ENCODE results near the gene DPP3. TPM values are rescaled to one million over a fixed set of nuclear protein-coding genes. Genes with fewer than 3 reads are reported as not detected.

DPP3 gene
- total RNA-seq, 1 experiment from 2014 or later = 55.6 TPM

- POLR2A ChIA-PET = no interaction called here
- CTCF ChIA-PET = no interaction called here
- RAD21 ChIA-PET (ENCODE audit: low non-redundant PET in 1 of 2, low total read pairs in 2 of 2, uncharacterized antibody in 2 of 2, unreplicated experiment in 2 of 2) = no interaction called here
These were observed 28.6 kb upstream of the DPP3 start for GRCh38 chr11:66451663-66452062.

GRCh38 chr11:66454247-66454646, 26.0 kb upstream of the DPP3 start:
- no peak for DNase-seq (ENCODE audit: low read depth, low spot score)
- TF ChIP-seq ZNF274 (IDR thresholded peaks at IDR 0.05; ENCODE audit: low read depth, low read length) (no peak), ZFX (IDR thresholded peaks at IDR 0.05) (no peak), POLR2A (IDR thresholded peaks at IDR 0.05; ENCODE audit: borderline replicate concordance, extremely low read depth, insufficient read depth, insufficient read length) (no peak), SP1 (IDR thresholded peaks at IDR 0.05; ENCODE audit: low read depth) (no peak), EZH2phosphoT487 (IDR thresholded peaks at IDR 0.05; ENCODE audit: borderline replicate concordance) (no peak), FOSL1 (IDR thresholded peaks at IDR 0.05; ENCODE audit: low read depth) (no peak), JUND (IDR thresholded peaks at IDR 0.05) (no peak), TCF7L2 (IDR thresholded peaks at IDR 0.05; ENCODE audit: borderline replicate concordance, extremely low read depth, insufficient read depth, insufficient read length) (no peak), ELF1 (IDR thresholded peaks at IDR 0.05; ENCODE audit: borderline replicate concordance, low read depth) (no peak), RAD21 (IDR thresholded peaks at IDR 0.05; ENCODE audit: low read depth) (no peak), EGR1 (IDR thresholded peaks at IDR 0.05; ENCODE audit: low read depth) (no peak)

More at GRCh38 chr11:66451663-66452062, 28.6 kb upstream of the DPP3 start:
- intact Hi-C loops (cut with micrococcal nuclease) = no loop called here
- ATAC-seq (no peak), DNase-seq (ENCODE audit: low read depth, low spot score) (no peak)
- no TSS peak for BruUV-seq (replicated peaks)
- Histone ChIP-seq H3K4me3 (replicated peaks in 1 of 2; ENCODE audit: low read depth in 1 of 2, low read length in 2 of 2) (no peak overlapping the region), H3K9ac (ENCODE audit: low read length) (no peak overlapping the region), H3K9me3 (ENCODE audit: control insufficient read depth in 1 of 2, insufficient read depth in 1 of 2, low read depth in 1 of 2, low read length in 2 of 2) (no peaks in the 10 kb centered on the region), H3K79me2 (ENCODE audit: insufficient read depth, low read length) (no peaks in the 10 kb centered on the region), H2AFZ (ENCODE audit: low read depth, low read length, poor library complexity, severe bottlenecking) (no peak overlapping the region), H3K9me2 (ENCODE audit: insufficient read depth) (no peaks in the 10 kb centered on the region), H3K4me2 (ENCODE audit: low read length) (no peak overlapping the region), H3K36me3 (ENCODE audit: control insufficient read depth in 1 of 2, insufficient read depth in 2 of 2, low read length in 2 of 2) (no peaks in the 10 kb centered on the region), H4K20me1 (ENCODE audit: insufficient read depth) (no peaks in the 10 kb centered on the region), H3K27ac (ENCODE audit: low read depth, low read length) (no peak overlapping the region), H3K27me3 (ENCODE audit: insufficient read depth, low read length) (no peaks in the 10 kb centered on the region), H3K4me1 (ENCODE audit: control insufficient read depth in 1 of 2, insufficient read depth in 2 of 2, low read length in 2 of 2) (peaks cover 0 to 7% of the 10 kb centered on the region in 2 experiments; a peak in 2 of 4 replicates)
- TF ChIP-seq CTCF (IDR thresholded peaks at IDR 0.05 in 2 of 3, conservative IDR thresholded peaks at IDR 0.05 in 1 of 3; ENCODE audit: borderline replicate concordance in 1 of 3, insufficient read depth in 1 of 3, low read depth in 2 of 3, low read length in 2 of 3) (no peak), EZH2 (IDR thresholded peaks at IDR 0.05) (no peak), CEBPB (IDR thresholded peaks at IDR 0.05; ENCODE audit: low read depth) (no peak), SP1 (IDR thresholded peaks at IDR 0.05; ENCODE audit: low read depth) (no peak), YY1 (IDR thresholded peaks at IDR 0.05; ENCODE audit: extremely low read depth, insufficient replicate concordance, low read depth, low read length) (no peak), POLR2AphosphoS5 (IDR thresholded peaks at IDR 0.05; ENCODE audit: low read depth, low read length) (no peak), SIN3A (IDR thresholded peaks at IDR 0.05; ENCODE audit: low read depth) (no peak)

More at GRCh38 chr11:66454247-66454646, 26.0 kb upstream of the DPP3 start:
- no peaks in the 10 kb centered on the region for H3K79me2 ChIP-seq (ENCODE audit: insufficient read depth, low read length)
- no peak overlapping the region for H3K4me2 ChIP-seq (ENCODE audit: low read length)
- ChIA-PET POLR2A (no interaction called here), RAD21 (ENCODE audit: low non-redundant PET in 1 of 2, low total read pairs in 2 of 2, uncharacterized antibody in 2 of 2, unreplicated experiment in 2 of 2) (no interaction called here), CTCF (no interaction called here)
- H2AFZ ChIP-seq (ENCODE audit: low read depth, low read length, poor library complexity, severe bottlenecking) = no peak overlapping the region
- no peak overlapping the region for H3K4me3 ChIP-seq (replicated peaks in 1 of 2; ENCODE audit: low read depth in 1 of 2, low read length in 2 of 2)
- intact Hi-C loops (cut with micrococcal nuclease) = no loop called here
- no peaks in the 10 kb centered on the region for H3K36me3 ChIP-seq (ENCODE audit: control insufficient read depth in 1 of 2, insufficient read depth in 2 of 2, low read length in 2 of 2)
- no TSS peak for BruUV-seq (replicated peaks)
- H3K9me2 ChIP-seq (ENCODE audit: insufficient read depth) = no peaks in the 10 kb centered on the region
- no peaks in the 10 kb centered on the region for H4K20me1 ChIP-seq (ENCODE audit: insufficient read depth)
- no peaks in the 10 kb centered on the region for H3K27me3 ChIP-seq (ENCODE audit: insufficient read depth, low read length)
- no peak overlapping the region for H3K9ac ChIP-seq (ENCODE audit: low read length)
- H3K27ac ChIP-seq (ENCODE audit: low read depth, low read length) = no peak overlapping the region
- no peaks in the 10 kb centered on the region for H3K9me3 ChIP-seq (ENCODE audit: control insufficient read depth in 1 of 2, insufficient read depth in 1 of 2, low read depth in 1 of 2, low read length in 2 of 2)
- peaks cover 0 to 7% of the 10 kb centered on the region in 2 experiments; a peak in 2 of 4 replicates for H3K4me1 ChIP-seq (ENCODE audit: control insufficient read depth in 1 of 2, insufficient read depth in 2 of 2, low read length in 2 of 2)
- no peak for ATAC-seq
